Large intestine (tissue), 12 donors: Measurements from ENCODE around the gene USP49. TPM values are rescaled to one million over a fixed set of nuclear protein-coding genes. Genes with fewer than 3 reads are reported as not detected.
"Not testable (repeated sequence)": the region's sequence is repeated elsewhere in the genome, so short reads cannot be mapped to it uniquely, and the experiment has no call there.

Experiments
- DNase-seq, 2 donors: peaks; one replicate each; pipeline versions ENCODE4 v3.0.0 to v3.0.0-alpha.2; 2013
- H3K27ac ChIP-seq: one replicate; pipeline ENCODE4 v1.5.1; 2013; ENCODE audit warnings: low read length
- H3K27me3 ChIP-seq: 2 replicates; pipeline ENCODE4 v1.6.1; 2013; ENCODE audit warnings: low read length; ENCODE audit not compliant: control insufficient read depth, insufficient read depth
- H3K36me3 ChIP-seq: 2 replicates; pipeline ENCODE4 v1.6.1; 2013; ENCODE audit warnings: low read length; ENCODE audit not compliant: control insufficient read depth, insufficient read depth
- H3K4me1 ChIP-seq: one replicate; pipeline ENCODE4 v1.6.1; 2013; ENCODE audit warnings: low read length; ENCODE audit not compliant: control insufficient read depth, insufficient read depth
- H3K4me3 ChIP-seq: one replicate; pipeline ENCODE4 v1.5.1; 2013; ENCODE audit warnings: low read length
- H3K9me3 ChIP-seq: one replicate; pipeline ENCODE4 v1.6.1; 2013; ENCODE audit warnings: mild to moderate bottlenecking, low read depth, low read length, moderate library complexity; ENCODE audit not compliant: control insufficient read depth
- WGBS: methylation state at CpG from one replicate; pipeline ENCODE4 v1.1.5; 2013; ENCODE audit warnings: low lambda C conversion rate; ENCODE audit not compliant: insufficient coverage; 5-methylcytosine and 5-hydroxymethylcytosine counted together
- long read RNA-seq, 11 donors: transcript quantifications; one replicate each; lab custom pipeline, GENCODE V29; 2026
- polyA plus RNA-seq: library from polyadenylated mRNA; unstranded; fragments of 120-200 nt; gene quantifications from one replicate; pipeline ENCODE4 v1.2.1, GENCODE V29; 2013

Gene USP49
- 5.3 TPM for polyA plus RNA-seq
- long read RNA-seq, donor 1: 0 reads
- long read RNA-seq, donor 2: 0 reads
- long read RNA-seq, donor 3: 0 reads
- long read RNA-seq, donor 4: 0 reads
- long read RNA-seq, donor 5: 0 reads
- long read RNA-seq, donor 6: 0 reads
- long read RNA-seq, donor 7: 0 reads
- long read RNA-seq, donor 8: 0 reads
- long read RNA-seq, donor 9: 0 reads
- long read RNA-seq, donor 10: 0 reads
- long read RNA-seq, donor 11: 0 reads

DNA sequence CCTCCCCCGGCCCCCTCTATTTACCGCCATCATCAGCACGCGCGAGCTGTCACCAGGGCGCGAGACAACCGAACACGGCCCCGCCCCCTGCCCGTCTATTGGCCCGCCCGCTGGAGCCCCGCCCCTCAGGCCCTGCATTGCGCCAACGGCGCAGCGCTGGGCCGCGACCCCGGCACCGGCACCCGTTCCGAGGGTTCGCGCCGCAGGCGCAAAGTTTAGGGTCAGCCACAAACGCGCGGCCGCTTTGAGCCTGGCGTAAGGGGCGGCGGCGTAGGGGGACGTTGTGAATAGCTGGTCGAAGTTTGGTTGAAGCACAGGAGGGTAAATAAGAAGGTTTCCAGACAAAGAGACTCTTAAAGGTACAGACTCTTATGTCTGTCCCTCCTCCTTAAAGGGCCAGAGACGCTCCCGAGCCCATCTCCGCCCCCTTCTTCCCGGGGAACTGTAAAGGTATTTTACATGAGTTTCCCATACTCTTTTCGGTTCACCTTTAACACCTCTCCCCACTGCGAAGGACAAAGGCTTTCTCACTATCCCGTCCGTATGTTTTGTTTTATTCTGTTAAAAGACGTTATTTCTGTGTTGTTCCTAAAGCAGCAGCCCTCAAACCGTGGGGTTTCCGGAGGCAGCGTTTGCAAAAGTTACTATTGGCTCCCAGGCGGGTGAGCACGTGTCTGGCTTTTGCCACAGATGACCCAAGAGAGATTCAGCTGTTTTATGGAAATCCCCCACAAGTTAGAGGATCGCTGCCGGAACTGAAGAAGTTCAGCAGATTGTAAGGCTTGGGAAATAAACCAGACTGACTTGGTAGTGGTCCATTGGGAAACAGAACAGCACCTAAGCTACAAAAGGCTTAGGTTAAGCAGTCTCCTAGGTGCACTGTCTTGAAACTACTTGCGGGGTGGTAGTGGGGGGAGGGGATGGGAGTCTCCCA, at the start of gene USP49:
Gene USP49, minus strand, starts transcription at position 76 of the 934 bp plus-strand sequence. CDS start 88,392 bp downstream, outside the sequence.
- DNase-seq: peak; percentile 82 to 90
- Histone ChIP-seq H3K4me3 (peak within 1 kb of the TSS; percentile 94), H3K36me3 (peaks cover 3% of the 10 kb centered on the region), H3K9me3 (no peaks in the 10 kb centered on the region), H3K4me1 (peaks cover 13% of the 10 kb centered on the region), H3K27me3 (no peaks in the 10 kb centered on the region), H3K27ac (peak within 1 kb of the TSS; percentile 83)
- 3% methylated on average over 6 of the region's 55 CpGs for WGBS

DNA sequence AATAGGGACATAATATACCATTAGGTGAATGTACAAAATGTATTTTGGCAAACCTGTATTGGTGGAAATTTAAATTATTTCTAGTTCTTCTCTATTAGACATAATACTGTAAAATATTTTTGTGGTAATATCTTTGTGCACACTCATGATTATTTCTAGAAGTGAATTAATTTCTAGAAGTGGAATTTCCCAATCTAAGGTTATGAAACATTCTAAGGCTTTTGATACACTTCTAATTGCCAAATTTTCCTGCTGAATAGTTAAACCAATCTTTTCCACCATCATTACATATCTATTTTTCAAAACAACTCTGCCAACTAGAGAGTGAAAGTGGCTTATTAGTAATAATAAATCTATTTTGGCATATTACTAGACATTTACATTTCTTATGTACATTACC, 48.3 kb upstream of the USP49 start:
- no peaks in the 10 kb centered on the region for H3K36me3 ChIP-seq
- no peaks in the 10 kb centered on the region for H3K27me3 ChIP-seq
- no peak for DNase-seq
- no peak overlapping the region for H3K27ac ChIP-seq
- H3K4me1 ChIP-seq: peaks cover 24% of the 10 kb centered on the region
- no peaks in the 10 kb centered on the region for H3K9me3 ChIP-seq
- no peak overlapping the region for H3K4me3 ChIP-seq

DNA sequence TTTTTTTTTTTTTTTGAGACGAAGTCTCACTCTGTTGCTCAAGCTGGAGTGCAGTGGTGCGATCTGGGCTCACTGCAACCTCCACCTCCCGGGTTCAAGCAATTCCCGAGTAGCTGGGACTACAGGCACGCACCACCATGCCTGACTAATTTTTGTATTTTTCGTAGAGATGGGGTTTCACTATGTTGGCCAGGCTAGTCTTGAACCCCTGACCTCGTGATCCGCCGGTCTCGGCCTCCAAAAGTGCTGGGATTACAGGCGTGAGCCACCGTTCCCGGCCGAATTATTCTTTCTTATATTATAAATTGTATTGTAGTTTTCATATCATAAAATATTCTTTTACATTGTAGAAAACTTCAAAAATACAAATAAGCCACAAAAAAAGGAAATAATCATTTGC, 47.7 kb upstream of the USP49 start:
- WGBS: no CpG with 5 or more reads among the region's 14 CpGs
- H3K4me3 ChIP-seq, H3K27me3 ChIP-seq, H3K9me3 ChIP-seq, H3K27ac ChIP-seq, DNase-seq, H3K36me3 ChIP-seq: not testable (repeated sequence)
- H3K4me1 ChIP-seq: peaks cover 30% of the 10 kb centered on the region

DNA sequence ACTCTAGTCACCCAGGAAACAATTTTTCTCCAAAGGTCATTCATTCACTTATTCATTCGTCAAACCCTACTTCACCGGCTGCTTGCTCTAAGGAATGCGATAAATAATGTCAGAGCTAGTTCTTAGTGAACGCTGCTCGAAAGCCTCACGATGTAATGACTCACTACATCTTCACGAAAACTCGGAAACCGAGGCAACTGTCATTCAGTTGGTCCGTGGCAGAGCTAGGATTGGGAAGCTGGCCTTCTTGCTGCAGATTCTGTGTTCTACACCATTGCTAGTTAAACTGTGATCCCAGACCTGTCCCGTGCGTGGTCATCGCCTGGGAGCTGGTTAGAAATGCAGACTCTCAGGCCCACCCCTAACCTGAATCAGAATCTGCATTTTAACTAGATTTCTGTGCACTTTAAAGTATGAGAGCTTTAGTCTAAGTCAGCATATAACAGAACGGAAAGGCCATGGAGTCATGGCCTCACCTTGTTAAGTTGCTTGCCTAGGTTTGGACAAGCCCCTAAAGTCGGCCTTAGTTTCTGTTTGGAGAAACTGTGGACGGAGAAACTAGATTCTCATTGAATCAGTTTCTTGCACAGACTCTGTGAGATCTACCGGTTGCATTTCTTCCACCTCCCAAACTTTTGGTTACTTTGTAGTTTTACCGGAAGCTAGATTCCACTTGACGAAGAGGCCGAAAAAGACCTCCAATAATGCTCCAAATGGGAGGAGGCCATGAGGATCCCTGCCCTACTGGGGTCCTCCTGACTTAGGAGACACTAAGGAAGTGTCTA, 47.1 kb upstream of the USP49 start:
- Histone ChIP-seq H3K4me3 (peak overlapping the region; percentile 55), H3K4me1 (peaks cover 35% of the 10 kb centered on the region), H3K36me3 (peaks cover 3% of the 10 kb centered on the region), H3K27me3 (no peaks in the 10 kb centered on the region), H3K9me3 (no peaks in the 10 kb centered on the region), H3K27ac (peak overlapping the region; percentile 45)
- 89% methylated on average over 3 of the region's 20 CpGs for WGBS
- DNase-seq: peak in 1 of 2 donors; percentile 19

DNA sequence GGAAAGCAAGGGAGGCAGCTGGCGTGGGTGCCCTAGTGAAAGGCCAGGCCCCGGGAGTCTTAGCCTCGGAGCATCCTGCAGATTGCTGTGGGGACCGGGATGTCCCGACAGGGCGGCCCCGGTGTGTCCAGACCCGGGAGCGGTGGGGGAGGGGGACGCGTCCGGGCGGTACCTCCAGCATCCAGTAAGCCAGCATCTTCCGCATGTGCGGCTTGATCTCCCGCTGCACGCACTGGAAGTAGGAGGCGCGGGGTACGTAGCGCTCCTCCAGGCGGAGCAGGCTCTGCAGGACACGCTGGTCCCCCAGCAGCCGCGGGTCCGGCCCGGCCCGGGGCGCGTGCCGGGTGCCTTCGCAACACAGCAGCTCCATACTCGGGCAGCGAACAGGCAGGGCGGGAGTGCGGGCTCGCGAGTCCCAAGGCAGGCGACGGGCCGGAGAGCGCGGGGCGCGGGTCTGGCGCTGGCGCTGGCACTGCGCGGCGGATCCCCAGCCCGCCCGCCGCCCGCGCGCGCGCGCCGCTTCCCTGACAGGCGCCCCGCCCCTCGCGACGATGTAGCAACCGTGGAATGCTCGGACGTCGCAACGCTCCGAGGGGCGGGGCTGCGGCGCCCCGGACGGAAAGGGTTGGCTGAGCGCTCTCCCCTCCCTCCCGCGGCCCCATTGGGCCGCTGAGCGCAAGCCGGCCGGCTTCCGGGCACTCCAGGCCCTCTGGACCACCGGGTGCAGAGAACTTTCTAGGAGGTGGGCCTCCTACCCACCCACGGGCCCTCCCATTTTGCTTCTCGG, 46.3 kb upstream of the USP49 start, which contains the start of gene CCND3:
Gene CCND3, minus strand, starts transcription at position 529 of the 787 bp plus-strand sequence. Its CDS starts 159 bp downstream, at position 370.
- Histone ChIP-seq H3K9me3 (no peaks in the 10 kb centered on the region), H3K4me3 (peak within 1 kb of the TSS; percentile 97), H3K36me3 (peaks cover 11% of the 10 kb centered on the region), H3K4me1 (peaks cover 43% of the 10 kb centered on the region), H3K27ac (peak within 1 kb of the TSS; percentile 92), H3K27me3 (no peaks in the 10 kb centered on the region)
- no CpG with 5 or more reads among the region's 87 CpGs for WGBS
- peak; percentile 90 to 94 for DNase-seq

DNA sequence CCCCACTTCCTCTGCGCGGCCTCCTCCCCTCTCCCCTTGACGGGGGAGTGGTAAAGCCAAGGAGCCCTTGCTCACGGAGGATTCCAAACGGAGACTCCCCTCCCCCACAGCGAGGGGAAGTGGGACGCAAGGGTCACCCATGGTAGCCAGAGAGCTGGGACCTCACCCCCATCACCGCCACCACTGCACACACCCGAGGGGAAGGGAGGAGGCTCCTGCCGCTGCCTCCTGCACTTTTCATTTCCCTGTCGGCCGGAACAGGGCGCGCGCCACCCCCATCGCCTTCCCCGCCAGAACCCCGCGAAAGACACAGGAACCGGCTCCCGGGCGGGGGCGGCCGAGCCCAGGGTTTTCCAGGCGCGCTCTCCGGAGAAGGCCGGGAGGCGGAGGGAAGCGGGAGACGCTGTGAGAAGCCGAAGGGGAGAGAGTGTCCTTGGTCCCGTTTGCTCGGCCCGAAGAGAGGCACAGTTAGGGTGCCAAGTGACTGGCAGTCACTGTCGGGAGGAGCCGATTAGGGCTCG, 45.6 kb upstream of the USP49 start:
- no CpG with 5 or more reads among the region's 38 CpGs for WGBS
- H3K27ac ChIP-seq: peak overlapping the region; percentile 92
- H3K9me3 ChIP-seq: no peaks in the 10 kb centered on the region
- peak; percentile 20 to 68 for DNase-seq
- no peaks in the 10 kb centered on the region for H3K27me3 ChIP-seq
- H3K36me3 ChIP-seq: peaks cover 17% of the 10 kb centered on the region
- H3K4me1 ChIP-seq: peaks cover 48% of the 10 kb centered on the region
- H3K4me3 ChIP-seq: peak overlapping the region; percentile 97

DNA sequence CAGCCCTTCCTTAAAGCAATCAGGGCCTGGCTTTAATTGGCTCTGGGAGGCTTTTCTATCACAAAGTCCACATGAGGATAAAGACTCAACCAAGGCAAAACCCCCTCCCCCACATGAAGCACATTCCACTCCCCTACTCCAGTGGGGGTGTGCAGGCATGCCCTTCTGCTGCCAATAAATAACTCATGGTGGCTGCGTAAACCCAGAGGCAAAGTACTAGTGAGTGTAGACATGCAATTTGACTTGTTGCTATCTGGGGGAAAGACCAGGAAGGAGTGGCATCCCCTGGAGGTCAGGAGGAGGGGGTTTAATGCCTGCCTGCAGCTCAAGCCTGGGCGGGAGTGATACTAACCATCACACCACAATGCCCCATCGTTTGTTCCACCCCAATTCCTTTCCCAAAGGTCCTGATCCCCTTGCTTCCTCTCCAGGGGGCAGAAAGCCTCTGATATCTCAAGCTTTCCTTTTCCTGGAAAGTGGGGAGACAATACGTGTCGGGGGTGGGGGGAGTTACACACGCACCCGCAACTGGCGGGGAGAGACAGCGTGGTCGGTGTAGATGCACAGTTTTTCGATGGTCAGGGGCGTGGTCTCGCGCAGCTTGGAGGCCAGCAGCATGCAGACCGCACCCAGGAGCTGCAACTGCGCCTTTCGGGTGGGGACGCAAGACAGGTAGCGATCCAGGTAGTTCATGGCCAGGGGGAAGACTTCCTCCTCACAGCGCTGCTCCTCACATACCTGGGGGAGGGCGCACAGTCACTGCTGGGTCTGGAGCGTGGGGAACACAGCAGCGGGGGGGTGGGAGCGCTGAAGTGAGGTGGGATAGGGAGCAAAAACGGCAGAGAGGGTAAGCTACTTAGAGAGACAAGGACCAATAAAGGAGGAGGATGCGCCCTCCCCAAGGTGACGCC, 44.9 kb upstream of the USP49 start:
- Histone ChIP-seq H3K36me3 (peaks cover 24% of the 10 kb centered on the region), H3K4me1 (peaks cover 54% of the 10 kb centered on the region), H3K27me3 (no peaks in the 10 kb centered on the region), H3K9me3 (no peaks in the 10 kb centered on the region), H3K4me3 (peak overlapping the region; percentile 97), H3K27ac (peak overlapping the region; percentile 92)
- DNase-seq: peak; percentile 91 to 95
- no CpG with 5 or more reads among the region's 27 CpGs for WGBS

DNA sequence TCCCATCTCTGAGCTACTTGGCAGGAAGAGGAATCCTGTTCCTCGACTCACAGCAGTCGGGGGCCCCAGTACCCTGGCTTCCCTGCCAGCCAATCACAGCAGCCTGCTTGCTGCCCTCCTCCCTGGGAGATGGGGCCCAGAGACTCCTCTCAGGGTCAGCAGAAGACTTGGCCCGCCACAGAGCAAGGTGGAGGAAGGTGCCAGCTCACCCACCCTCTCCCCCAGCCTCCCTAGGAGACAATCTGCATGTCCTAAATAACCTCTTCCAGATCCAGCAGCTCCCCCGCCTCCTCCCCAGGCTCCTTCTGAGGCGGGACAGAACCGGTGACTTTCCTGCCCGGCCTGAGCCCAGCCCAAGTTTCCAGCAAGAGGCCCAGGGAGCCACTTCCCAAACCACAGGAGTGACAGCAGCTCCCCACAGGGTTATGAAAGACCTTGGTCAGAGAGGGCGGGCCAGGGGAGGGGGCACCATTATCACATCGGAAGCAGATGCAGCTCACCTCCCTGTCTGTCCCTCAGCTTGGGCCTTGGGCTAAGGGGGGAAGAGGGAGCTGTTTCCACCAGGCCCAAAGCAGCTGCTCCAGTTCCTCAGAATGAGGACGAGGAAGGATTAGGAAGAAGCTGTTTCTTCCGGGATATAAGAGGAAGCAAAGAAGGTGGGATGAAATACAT, 44.1 kb upstream of the USP49 start:
- H3K9me3 ChIP-seq: no peaks in the 10 kb centered on the region
- peak; percentile 77 to 84 for DNase-seq
- peak overlapping the region; percentile 92 for H3K27ac ChIP-seq
- WGBS: 8% methylated on average over 2 of the region's 11 CpGs
- H3K4me1 ChIP-seq: peaks cover 54% of the 10 kb centered on the region
- peaks cover 31% of the 10 kb centered on the region for H3K36me3 ChIP-seq
- H3K4me3 ChIP-seq: peak overlapping the region; percentile 35
- H3K27me3 ChIP-seq: no peaks in the 10 kb centered on the region
